LNCaP clone FGC (cell line): ENCODE data around the gene TMEM39B.

Experiments
- DNase-seq: peaks from one replicate; pipeline ENCODE4 v3.0.0-alpha.2; 2011; ENCODE audit warnings: low read depth
- H3K4me3 ChIP-seq: 2 replicates; pipeline ENCODE4 v1.5.1; 2011; ENCODE audit warnings: mild to moderate bottlenecking, low read depth, low read length, control low read depth
- TF ChIP-seq, protein P1 (sequence below): IDR thresholded peaks from 2 replicates; pipeline ENCODE4 v1.5.1; 2012; ENCODE audit warnings: mild to moderate bottlenecking; ENCODE audit not compliant: control insufficient read depth, insufficient read depth; ENCODE audit errors: extremely low read depth

TMEM39B gene

DNA sequence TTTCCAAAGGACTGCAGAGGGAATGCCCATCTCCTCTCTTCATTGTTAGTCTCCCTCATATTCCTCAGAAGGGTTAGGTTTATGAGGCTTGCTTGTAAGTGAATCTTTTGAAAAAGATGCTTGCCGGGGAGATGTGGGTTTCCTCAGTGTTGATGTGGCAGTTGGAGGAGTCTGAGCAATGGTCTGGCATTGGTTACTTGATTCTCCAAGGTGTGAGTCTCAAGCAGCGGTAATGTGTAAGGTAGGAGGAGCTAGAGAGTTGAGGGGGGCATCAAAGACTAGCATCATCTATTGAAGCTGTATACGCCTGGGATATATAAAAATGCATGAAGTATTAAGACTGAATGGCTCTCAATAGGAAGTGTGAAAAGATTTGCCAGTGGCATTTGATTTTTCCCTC, 37.6 kb upstream of the TMEM39B start:
- DNase-seq: no peak
- TF ChIP-seq, protein P1, sequence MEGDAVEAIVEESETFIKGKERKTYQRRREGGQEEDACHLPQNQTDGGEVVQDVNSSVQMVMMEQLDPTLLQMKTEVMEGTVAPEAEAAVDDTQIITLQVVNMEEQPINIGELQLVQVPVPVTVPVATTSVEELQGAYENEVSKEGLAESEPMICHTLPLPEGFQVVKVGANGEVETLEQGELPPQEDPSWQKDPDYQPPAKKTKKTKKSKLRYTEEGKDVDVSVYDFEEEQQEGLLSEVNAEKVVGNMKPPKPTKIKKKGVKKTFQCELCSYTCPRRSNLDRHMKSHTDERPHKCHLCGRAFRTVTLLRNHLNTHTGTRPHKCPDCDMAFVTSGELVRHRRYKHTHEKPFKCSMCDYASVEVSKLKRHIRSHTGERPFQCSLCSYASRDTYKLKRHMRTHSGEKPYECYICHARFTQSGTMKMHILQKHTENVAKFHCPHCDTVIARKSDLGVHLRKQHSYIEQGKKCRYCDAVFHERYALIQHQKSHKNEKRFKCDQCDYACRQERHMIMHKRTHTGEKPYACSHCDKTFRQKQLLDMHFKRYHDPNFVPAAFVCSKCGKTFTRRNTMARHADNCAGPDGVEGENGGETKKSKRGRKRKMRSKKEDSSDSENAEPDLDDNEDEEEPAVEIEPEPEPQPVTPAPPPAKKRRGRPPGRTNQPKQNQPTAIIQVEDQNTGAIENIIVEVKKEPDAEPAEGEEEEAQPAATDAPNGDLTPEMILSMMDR: no peak
- no peak overlapping the region for H3K4me3 ChIP-seq

DNA sequence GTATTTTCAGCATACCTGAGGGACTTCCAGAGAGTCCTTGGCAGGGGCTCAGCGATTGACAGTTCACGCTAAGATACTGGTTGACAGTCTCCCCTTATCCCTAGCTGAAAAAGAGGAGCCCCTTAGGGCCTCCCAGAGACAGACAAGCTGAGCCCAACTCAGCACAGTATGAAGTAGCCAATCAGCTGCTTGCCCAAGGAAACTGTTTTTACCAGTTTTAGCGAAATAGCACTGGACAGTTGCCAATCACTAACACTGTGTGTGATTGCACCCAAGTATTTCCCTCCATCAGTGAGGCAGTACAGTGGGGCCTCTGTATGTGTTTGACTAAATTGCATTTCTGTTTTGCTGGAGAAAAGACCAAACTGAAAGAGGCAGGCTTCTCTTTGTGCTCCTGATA, 32.0 kb upstream of the TMEM39B start:
- TF ChIP-seq, protein P1: no peak
- DNase-seq: no peak
- H3K4me3 ChIP-seq: no peak overlapping the region

DNA sequence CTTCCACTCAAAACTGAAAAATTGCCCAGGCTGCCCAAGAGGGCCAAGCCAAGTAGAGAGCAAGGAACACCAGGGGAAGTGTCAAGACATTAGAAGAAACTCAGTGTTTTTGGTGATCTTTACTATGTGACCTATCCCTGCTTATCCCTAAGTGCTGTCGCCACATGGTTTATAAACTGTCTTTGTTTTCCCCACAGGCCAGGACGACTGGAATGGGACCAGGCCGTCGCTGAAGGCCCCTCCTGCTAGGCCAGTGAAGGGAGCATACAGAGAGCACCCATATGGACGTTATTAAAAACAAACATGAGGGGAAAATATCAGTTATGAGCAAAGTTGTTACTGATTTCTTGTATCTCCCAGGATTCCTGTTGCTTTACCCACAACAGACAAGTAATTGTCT, 30.4 kb upstream of the TMEM39B start:
- TF ChIP-seq, protein P1: no peak
- H3K4me3 ChIP-seq: no peak overlapping the region
- DNase-seq: no peak

DNA sequence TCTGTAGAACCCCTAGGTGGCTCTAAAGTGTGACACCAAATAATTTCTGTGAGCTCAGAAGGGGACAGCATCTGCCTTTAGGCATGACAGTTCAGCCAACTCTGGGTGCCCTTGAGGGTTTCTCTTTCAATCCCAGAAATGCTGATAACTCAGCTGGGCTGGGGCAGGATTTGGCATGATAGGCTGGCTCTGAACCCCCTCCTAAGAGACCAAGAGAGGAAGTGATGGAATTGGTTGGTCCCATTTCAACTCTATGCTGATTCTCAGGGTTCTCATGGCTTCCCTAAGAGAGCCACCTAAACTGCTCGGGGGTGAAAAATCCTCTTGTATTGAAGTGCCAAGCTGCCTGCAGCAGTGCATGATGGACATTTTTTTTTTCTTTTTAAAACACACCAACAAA, 28.5 kb upstream of the TMEM39B start:
- H3K4me3 ChIP-seq: no peak overlapping the region
- DNase-seq: no peak
- TF ChIP-seq, protein P1: no peak

DNA sequence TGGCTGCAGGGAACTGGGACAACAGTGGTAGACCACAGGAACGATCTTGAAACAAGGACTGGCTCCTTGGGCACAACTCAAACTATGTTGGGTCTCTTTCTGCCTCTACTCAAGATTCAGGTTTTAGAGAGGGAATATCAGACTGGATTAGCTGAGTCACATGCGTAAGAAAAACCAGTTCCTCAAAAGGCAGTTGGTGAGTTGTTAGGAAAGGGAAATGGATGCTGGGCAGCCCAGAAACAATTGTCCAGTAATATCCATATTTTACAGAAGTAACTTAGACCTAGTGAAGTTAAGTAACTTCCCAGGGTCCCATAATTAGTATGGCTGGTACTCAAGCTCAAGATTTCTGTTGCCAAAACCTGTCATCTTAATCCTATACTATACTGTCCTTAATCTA, 27.0 kb upstream of the TMEM39B start:
- H3K4me3 ChIP-seq: no peak overlapping the region
- TF ChIP-seq, protein P1: no peak
- DNase-seq: no peak

DNA sequence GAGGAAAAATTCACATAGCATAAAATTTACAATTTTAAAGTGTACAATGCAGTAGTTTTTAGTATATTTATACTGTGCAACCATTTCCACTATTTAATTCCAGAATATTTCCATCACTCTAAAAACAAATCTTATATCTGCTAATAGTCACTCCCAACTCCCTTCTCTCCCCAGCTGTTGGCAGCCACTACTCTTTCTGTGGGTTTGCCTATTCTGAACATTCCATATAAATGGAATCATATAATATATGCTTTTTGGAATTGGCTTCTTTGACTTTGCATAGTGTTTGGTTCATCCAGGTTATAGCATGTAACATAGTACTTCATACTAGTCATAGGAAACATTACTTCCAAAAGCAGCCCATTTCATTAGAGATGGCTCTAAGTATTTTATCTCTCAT, 25.0 kb upstream of the TMEM39B start:
- TF ChIP-seq, protein P1: no peak
- no peak for DNase-seq
- no peak overlapping the region for H3K4me3 ChIP-seq

DNA sequence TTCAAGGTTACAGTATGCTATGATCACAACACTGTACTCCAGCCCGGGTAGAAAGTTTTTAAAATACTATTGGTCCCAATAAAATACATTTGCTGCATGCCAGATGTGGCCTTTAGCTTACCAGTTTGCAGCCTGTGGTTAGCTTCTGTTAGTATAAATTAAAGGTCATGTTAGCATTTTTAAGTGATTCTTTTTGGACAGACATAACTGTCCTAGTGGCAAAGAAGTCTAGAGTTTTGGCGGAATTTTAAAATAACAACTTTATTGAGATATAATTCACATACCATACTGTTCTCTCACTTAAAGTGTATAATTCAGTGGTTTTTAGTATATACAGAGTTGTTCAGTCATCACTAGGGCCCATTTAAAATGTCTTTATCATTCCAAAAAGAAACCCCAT, 24.3 kb upstream of the TMEM39B start:
- DNase-seq: no peak
- TF ChIP-seq, protein P1: no peak
- H3K4me3 ChIP-seq: no peak overlapping the region
